GM21619 (cell line): Measurements from ENCODE around the gene RAPGEF4.
"Not testable (repeated sequence)": the region's sequence is repeated elsewhere in the genome, so short reads cannot be mapped to it uniquely, and the experiment has no call there.

Experiments
- ATAC-seq: cut with Tn5 transposase; IDR thresholded peaks from one replicate; pipeline ENCODE4 v1.9.1; 2021; ENCODE audit not compliant: unreplicated experiment

Gene RAPGEF4

DNA sequence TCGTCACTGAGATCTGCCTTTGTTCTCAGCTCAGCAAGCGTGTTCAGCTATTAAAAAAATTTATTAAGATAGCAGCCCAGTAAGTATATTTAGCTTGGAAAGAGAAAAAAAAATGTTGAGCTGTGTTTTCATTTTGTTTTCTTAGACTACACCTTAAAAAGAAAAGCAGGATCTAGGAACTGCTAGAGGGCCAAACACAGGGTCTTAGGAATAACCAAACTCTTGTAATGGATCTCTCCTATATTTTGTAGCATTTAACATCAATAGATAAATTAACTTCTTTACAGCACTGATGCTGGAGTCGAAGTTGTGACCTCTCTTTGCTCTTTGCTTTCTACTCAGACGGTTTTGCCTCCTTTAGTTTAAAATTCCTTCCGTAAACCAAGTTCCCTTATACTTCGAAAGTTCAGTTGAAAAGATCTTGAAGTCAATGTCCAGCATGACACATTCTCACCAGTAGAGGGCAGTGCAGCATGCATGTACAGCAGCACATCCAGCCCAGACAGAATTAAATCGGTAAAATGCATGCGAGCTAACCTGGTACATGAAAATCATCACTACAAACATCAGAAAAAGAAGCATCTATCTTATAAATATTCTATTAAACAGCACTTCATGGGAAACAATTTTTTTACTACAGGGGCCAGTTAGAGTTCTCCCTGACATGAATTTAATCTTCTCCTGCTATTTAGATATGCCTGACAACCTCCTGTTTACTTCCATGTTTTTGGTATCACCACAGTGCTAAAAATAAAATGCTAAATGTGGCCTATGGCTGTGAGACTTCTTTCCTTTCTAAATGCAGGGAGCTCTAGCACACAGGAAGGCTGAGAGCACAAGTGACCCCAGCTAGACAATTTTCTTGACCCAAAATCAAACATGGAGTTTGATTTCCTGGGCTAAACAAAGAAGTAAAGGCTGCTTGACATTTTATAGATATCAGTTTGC, 291.8 kb downstream of the RAPGEF4 start:
- ATAC-seq, result peak; percentile 75

GRCh38 chr2:173028141-173028540, 292.5 kb downstream of the RAPGEF4 start:
- no peak for ATAC-seq

- ATAC-seq, result no peak
Measured at GRCh38 chr2:173028671-173029070, 293.0 kb downstream of the RAPGEF4 start.

DNA sequence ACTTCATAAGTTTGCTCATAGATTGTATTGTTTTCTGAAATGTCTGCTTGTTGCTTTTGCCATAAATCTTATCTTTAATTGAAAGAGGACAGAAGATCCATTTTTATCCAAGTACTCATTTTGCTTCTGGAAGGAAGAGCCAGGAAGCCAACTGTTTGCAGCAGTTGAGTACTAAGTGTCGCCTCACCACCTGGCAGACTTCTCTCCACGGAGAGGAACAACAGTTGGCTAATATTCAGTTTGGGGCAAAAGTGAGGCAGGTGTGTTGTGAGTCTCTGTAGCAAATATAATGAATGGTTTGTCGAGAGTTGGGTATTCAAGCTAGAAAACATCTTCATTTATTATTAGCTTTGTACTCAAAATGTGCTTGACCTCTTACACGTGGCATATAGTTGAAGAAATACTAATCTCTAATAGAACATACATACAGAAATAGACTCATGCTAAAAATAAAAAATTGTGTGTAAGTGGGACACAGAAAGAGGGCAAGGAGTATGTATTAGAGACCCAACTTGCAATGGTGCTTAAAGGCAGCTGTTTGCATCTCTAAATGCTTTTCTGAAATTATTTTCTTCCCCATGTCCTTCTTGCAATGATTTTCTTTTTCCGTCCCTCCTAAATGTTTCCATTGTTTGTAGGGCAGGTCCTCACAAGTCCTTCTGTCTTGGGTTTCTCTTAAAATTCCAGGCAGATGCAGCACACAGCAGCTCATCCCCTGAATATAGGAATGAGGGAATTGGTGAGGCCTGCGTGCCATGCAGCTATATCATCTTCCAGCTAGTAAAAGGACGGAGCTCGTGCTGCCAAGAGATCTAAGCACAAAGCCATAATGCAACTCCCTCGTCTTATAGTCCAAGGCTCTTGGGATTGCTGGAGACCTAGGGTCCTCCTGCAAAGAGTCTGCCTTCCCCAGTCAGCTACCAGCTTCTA, 295.2 kb downstream of the RAPGEF4 start:
- ATAC-seq, result no peak

- no peak for ATAC-seq
Measured at GRCh38 chr2:173032032-173032431, 296.4 kb downstream of the RAPGEF4 start.

DNA sequence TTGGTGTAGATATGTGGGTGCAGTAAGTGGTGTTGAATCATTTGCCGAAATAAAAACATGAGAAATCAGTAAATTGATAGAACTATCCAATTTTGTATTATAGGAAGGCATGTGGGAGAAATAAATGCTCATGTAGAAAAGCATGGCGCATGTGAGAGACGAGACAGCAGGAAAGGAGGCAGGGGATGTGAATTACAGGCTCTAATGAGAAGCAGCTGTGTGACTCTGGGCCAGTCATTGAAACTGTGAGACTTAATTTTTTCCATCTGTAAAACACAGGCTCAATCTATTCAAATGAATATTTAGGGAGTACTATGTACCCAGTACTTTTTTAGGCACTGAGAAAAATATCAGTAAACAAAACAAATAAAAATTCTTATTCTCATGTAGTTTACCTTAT, 297.4 kb downstream of the RAPGEF4 start:
- no peak for ATAC-seq

GRCh38 chr2:173034143-173034542, 298.5 kb downstream of the RAPGEF4 start:
- ATAC-seq, result no peak

- ATAC-seq, result no peak
Measured at GRCh38 chr2:173037245-173038120, 301.8 kb downstream of the RAPGEF4 start.

DNA sequence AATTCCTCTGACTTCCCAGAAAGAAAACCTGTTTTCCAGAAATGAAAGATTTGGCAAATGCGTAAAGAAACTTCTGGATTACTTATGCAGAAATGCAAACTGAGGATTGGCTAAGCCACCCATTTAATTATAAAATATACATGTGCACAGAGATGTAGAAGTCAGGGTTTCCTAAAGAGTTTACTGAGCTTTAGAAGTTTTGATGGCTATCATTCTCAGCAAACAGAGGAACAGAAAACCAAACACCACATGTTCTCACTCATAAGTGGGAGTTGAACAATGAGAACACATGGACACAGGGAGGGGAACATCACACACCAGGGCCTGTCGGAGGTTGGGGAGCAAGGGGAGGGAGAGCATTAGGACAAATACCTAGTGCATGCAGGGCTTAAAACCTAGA, 302.6 kb downstream of the RAPGEF4 start:
- ATAC-seq, result not testable (repeated sequence)

GRCh38 chr2:173040729-173041128, 305.1 kb downstream of the RAPGEF4 start:
- ATAC-seq, result no peak

GRCh38 chr2:173043476-173043875, 307.8 kb downstream of the RAPGEF4 start:
- no peak for ATAC-seq

DNA sequence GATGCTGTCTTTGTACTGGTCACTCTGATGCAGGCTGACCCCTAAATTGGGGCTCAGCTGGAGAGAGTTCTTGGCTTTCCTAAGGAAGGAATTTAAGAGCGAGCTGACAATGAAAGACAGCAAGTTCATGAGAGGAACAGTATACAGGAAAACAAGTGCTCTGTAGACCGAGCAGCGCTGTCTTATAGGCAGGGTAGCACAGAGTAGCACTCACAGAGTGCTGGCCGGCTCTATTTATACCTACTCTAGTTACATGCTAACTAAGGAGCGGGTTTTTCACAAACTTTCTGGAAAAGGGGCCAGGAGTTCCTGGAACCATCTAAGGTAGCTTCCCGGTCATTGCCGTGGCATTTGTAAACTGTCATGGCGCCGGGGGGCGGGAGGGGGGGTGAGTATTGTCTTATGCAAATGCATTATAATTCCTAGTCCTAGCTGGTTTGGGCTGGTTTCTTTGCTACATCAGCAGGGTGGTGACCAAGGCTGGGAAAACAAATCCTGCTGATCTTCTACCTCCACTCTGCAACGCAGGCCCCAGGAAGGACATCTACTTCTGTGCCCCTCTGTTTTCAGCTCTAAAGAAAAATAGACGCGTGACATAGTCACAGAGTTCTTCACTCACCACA, 308.4 kb downstream of the RAPGEF4 start:
- no peak for ATAC-seq

GRCh38 chr2:173044686-173045085, 309.0 kb downstream of the RAPGEF4 start:
- no peak for ATAC-seq

DNA sequence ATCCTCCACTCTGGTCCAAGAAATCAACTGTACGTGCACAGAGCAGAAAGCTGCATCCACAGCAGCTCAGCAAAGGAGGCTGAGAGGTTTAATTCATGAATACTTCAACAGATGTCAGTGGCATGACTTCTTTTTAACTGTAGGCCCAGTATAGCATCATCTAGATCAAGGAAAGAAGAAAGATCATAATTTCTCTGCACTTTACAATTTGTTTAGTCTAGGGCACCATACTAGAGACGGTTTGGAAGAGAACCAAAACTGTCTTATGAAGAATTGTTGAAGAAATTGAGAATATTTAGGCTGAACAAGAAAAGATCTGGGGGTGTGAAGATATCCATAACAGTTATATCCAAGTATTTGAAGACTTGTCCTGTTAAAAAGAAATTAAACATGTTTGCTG, 309.5 kb downstream of the RAPGEF4 start:
- no peak for ATAC-seq

GRCh38 chr2:173048522-173048896, 312.9 kb downstream of the RAPGEF4 start:
- ATAC-seq, result no peak

- ATAC-seq, result peak; percentile 94
Measured at GRCh38 chr2:173048897-173049661, 313.4 kb downstream of the RAPGEF4 start.

DNA sequence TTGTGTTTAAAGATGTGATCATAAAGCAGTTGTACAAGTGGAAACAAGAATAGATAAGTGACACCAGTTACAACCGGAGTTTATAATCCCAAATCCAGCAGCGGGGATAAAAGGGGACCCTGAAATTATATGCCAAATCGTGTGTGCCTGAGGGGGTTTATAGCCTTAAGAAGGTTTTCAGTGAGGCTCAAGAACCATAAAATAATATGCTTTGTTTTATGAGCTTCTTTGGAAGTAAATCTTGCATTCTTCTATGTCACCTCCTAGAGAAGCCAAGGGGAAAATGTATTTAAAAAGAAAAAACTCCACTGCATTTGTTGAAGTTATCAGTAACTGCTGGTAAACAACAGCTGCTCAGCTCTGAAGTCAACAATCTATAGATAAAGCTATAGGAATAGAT, 314.2 kb downstream of the RAPGEF4 start:
- no peak for ATAC-seq

DNA sequence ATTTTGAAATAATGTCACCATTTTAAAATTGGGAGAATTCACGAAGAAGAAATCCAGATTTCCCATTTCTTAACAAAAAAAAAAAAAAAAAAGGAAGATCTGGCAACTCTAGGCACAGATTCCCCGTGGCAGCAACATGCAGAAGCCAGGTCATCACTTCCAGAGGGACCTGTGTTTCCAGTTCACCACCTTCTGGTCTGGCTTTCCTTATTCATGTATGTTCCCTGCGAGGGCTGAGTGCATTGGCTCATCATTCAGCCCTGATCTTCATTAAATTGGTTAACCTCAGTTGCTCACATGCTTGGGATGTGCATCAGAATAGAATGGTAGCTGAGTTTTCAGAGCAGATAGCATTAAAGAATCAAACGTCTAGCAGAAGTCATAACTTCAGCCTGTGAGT, 315.0 kb downstream of the RAPGEF4 start:
- no peak for ATAC-seq

- ATAC-seq, result no peak
Measured at GRCh38 chr2:173051463-173052215, 316.0 kb downstream of the RAPGEF4 start.
